GM12878 (cell line): ENCODE data around the gene FIBCD1. TPM values are rescaled to one million over a fixed set of nuclear protein-coding genes. Genes with fewer than 3 reads are reported as not detected.

Experiments used
- ATF7 ChIP-seq: fragments of 450-650 bp; IDR thresholded peaks from 2 replicates; pipeline ENCODE4 v1.6.1; 2016; ENCODE audit warnings: low read depth, mild to moderate bottlenecking
- CEBPB ChIP-seq, 2 experiments: fragments of 150-350 bp in 1 of 2; IDR thresholded peaks; 2 replicates each; pipeline ENCODE4 v1.6.1; 2012 to 2014; ENCODE audit warnings: low read depth in 2 of 2, low read length in 2 of 2, borderline replicate concordance in 1 of 2, inconsistent platforms in 1 of 2
- CHD4 ChIP-seq: fragments of 200-600 bp; sonication (generic); IDR thresholded peaks from 2 replicates; pipeline ENCODE4 v1.6.1; 2016; ENCODE audit warnings: mild to moderate bottlenecking
- FOXM1 ChIP-seq: IDR thresholded peaks from 2 replicates; pipeline ENCODE4 v1.6.1; 2012; ENCODE audit warnings: low read depth, mild to moderate bottlenecking, inconsistent platforms, low read length, moderate library complexity
- HDAC6 ChIP-seq: fragments of 200-600 bp; sonication (generic); IDR thresholded peaks from one replicate; pipeline ENCODE4 v1.8.0; 2017; ENCODE audit warnings: antibody characterized with exemption; ENCODE audit not compliant: unreplicated experiment
- NFYA ChIP-seq: IDR thresholded peaks from 2 replicates; pipeline ENCODE4 v1.6.1; 2011; ENCODE audit warnings: low read depth, mild to moderate bottlenecking, low read length, improper control_type of control experiment, borderline replicate concordance
- RAD21 ChIP-seq: IDR thresholded peaks from 2 replicates; pipeline ENCODE4 v1.6.1; 2011; ENCODE audit warnings: mild to moderate bottlenecking, low read depth, low read length, moderate library complexity; ENCODE audit not compliant: insufficient read depth
- ZBTB40 ChIP-seq: fragments of 450-650 bp; IDR thresholded peaks from 2 replicates; pipeline ENCODE4 v1.6.1; 2016; ENCODE audit warnings: mild to moderate bottlenecking, moderate library complexity, borderline replicate concordance
- ZNF592 ChIP-seq: fragments of 450-650 bp; IDR thresholded peaks from 2 replicates; pipeline ENCODE4 v1.6.1; 2017; ENCODE audit warnings: mild to moderate bottlenecking, moderate library complexity
- ZNF622 ChIP-seq: fragments of 450-650 bp; IDR thresholded peaks from 2 replicates; pipeline ENCODE4 v1.6.1; 2017; ENCODE audit warnings: mild to moderate bottlenecking, inconsistent platforms
- ZSCAN29 ChIP-seq: fragments of 450-650 bp; IDR thresholded peaks from 2 replicates; pipeline ENCODE4 v1.6.1; 2017; ENCODE audit warnings: mild to moderate bottlenecking, moderate library complexity
- polyA plus RNA-seq, 11 experiments: library from polyadenylated mRNA; depleted of rRNA in 4 of 11; unstranded in 6 of 11; stranded (reverse) in 5 of 11; fragments of >200 nt; fragmentation: Nextera tagmentation in 4 of 11; fragmentation: Illumina TruSeq in 1 of 11; extraction: Ambion mirVana in 4 of 11; extraction: Trizol in 1 of 11; gene quantifications; 1 replicate in 1 of 11; 2 replicates in 10 of 11; pipeline versions ENCODE4 v1.2.1 to v1.2.3, GENCODE V29; 2011 to 2016; ENCODE audit warnings: inconsistent platforms in 2 of 11, missing spikeins in 2 of 11, low read depth in 1 of 11
- total RNA-seq, 4 experiments: library from RNA; depleted of rRNA in 3 of 4; stranded (reverse); fragments of >200 nt in 3 of 4; fragmentation: Illumina TruSeq in 1 of 4; extraction: Trizol in 1 of 4; gene quantifications; 2 replicates each; pipeline versions ENCODE4 v1.2.1 to v1.2.3, GENCODE V29; 2013 to 2021

FIBCD1 gene
- total and polyA plus RNA-seq, 10 of the 15 experiments (the other 5 are each of a cell fraction or from before 2014, with no cell fraction given), result 0.04 to 0.95 (median 0.25) TPM; not detected in 6

- no peak for TF ChIP-seq ZBTB40
- no peak for TF ChIP-seq HDAC6
- no peak for TF ChIP-seq CEBPB (IDR thresholded peaks at IDR 0.05; ENCODE audit: borderline replicate concordance in 1 of 2, low read depth in 2 of 2, low read length in 2 of 2)
- TF ChIP-seq CHD4, result no peak
- TF ChIP-seq ZNF622, result no peak
- no peak for TF ChIP-seq NFYA
- no peak for TF ChIP-seq ZNF592
- no peak for TF ChIP-seq ATF7
- TF ChIP-seq RAD21, result no peak
- TF ChIP-seq FOXM1, result no peak
- TF ChIP-seq ZSCAN29, result no peak
These were observed 44.5 kb downstream of the FIBCD1 start (continued) for GRCh38 chr9:130894546-130894945.
